ENCODE data around the gene ATG4D.

- TF ChIP-seq EP300 (IDR thresholded peaks at IDR 0.05; ENCODE audit: borderline replicate concordance) (no peak), TAF1 (IDR thresholded peaks at IDR 0.05; ENCODE audit: low read depth) (no peak), RAD21 (IDR thresholded peaks at IDR 0.05; ENCODE audit: low read depth) (no peak), TEAD4 (IDR thresholded peaks at IDR 0.05) (0 out of 2 replicates have a peak, but pooled peaks have one; percentile 23), YY1 (IDR thresholded peaks at IDR 0.05; ENCODE audit: low read depth) (no peak), CREB1 (IDR thresholded peaks at IDR 0.05; ENCODE audit: low read depth) (no peak), MAX (IDR thresholded peaks at IDR 0.05) (0 out of 2 replicates have a peak, but pooled peaks have one; percentile 33)
Observed at GRCh38 chr19:10520652-10521318, 22.9 kb upstream of the ATG4D start.

Measured in Ishikawa (cell line).